HL-60 (cell line): Measurements from ENCODE around the gene NUS1.

Experiments
- CTCF ChIP-seq: IDR thresholded peaks from one replicate; pipeline ENCODE4 v1.5.1; 2011; ENCODE audit warnings: low read length, control low read depth, inconsistent platforms; ENCODE audit not compliant: insufficient read depth
- GABPA ChIP-seq: IDR thresholded peaks from 2 replicates; pipeline ENCODE4 v1.6.1; 2012; ENCODE audit warnings: low read depth

GRCh38 chr6:117653949-117654348, 21.3 kb upstream of the NUS1 start:
- no peak for TF ChIP-seq GABPA
- no peak for TF ChIP-seq CTCF
